Activated CD4-positive, alpha-beta T cell treated with anti-CD3 and anti-CD28 coated beads for 48 hours (primary cell): ENCODE results near the gene SPRR1B.
"Not testable (repeated sequence)": the region's sequence is repeated elsewhere in the genome, so short reads cannot be mapped to it uniquely, and the experiment has no call there.

Experiments used
- DNase-seq: peaks from one replicate; pipeline ENCODE4 v3.0.0-alpha.2; 2020

The SPRR1B gene, protein sequence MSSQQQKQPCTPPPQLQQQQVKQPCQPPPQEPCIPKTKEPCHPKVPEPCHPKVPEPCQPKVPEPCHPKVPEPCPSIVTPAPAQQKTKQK

DNA sequence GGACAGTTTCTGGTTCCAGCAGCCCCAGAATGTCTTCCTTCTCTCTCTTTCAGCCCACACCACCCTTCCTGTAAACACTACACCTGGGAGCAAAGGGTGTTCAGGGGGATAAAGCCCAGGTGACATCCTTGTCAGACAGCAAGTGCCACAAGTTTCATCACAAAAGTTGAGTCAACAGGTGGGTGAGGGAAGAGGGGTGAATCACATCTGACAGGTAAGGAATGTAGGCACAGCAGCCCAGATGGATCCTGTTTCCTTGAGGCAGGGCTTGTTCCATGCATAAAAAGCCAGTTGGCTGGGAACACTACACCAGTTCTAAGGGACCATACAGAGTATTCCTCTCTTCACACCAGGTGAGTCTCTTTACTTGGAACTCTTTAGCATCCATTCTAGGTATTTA lies at the start of gene SPRR1B:
SPRR1B (plus strand) TSS at position 309 of the 400 bp plus-strand sequence. CDS start 1,143 bp downstream, outside the sequence.
- no peak for DNase-seq

DNA sequence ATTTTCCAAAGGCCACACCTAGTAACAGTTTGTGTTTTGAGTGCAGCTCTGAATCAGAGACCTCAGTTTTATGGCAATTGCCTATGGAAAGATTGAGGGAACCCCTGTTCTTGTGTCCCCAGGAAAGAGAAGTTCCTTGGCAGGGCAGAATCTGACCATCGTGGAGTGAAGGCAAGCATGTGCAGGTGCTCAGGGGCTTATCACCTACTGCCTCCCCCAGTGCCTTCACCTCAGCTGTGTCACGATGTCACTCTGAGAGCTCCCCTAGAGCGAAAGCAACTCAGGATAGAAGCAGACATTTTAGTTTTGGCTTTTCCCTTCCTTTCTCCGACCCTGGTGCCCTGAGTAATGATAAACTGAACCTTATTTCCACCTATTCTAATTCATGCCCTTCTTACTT lies 48.9 kb upstream of the SPRR1B start:
- DNase-seq: no peak

DNA sequence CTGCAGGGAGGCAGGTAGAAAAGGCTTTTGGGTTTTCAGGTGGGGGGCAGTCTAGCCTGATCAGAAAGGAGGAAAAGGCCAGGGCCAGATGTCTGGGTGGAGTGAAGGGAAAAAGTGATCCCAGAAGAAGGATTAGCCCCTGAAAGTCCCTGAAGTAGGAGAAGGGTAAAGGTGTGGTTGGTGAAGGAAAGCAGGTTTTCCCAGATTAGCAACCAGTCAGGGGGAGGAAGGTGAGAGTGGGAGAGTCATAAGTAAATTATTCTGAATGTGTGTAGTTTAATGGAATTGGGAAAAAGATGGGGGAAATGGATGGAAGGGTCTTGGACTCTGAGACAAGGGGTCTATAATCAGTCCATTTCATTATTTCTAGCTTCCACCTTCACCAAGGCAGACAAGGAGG lies 47.8 kb upstream of the SPRR1B start:
- DNase-seq: no peak

DNA sequence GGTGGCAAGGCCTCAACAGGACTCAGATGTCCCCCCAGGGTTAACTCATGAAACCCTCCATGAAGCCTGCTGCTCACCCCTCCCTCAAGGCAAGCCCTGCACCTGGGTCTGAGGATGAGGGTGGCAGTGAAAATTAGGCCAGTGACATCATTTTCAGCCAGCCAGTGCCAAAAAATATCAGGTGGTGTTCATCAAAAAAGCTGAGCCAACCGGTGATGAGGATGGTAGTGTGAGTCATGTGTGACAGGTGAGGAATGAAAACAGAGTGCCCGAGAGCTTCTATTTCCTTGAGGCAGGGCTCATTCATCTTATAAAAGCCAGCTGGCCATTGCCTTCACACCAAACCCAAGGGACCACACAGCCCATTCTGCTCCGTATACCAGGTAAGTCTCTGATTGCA lies 47.3 kb upstream of the SPRR1B start, which contains the start of gene SPRR1A:
SPRR1A (plus strand) TSS at position 339 of the 400 bp plus-strand sequence. CDS start 1,150 bp downstream, outside the sequence.
- no peak for DNase-seq

DNA sequence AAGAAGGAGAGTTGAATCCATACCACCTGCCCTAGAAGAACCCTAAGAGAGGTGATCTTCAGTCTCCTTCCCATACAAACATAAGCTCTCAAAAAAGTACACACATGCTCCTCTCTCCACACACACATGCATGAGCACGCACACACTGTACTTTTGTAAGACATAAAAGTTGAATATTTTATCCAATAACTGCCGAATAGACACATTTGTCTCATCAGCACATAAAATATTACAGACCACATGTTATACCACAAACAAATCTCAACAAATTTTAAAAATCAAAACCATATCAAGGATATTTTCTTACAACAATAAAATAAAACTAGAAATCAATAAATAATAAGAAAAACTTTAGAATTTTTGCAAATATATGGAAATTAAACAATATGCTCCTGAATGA lies 44.4 kb upstream of the SPRR1B start:
- no peak for DNase-seq

DNA sequence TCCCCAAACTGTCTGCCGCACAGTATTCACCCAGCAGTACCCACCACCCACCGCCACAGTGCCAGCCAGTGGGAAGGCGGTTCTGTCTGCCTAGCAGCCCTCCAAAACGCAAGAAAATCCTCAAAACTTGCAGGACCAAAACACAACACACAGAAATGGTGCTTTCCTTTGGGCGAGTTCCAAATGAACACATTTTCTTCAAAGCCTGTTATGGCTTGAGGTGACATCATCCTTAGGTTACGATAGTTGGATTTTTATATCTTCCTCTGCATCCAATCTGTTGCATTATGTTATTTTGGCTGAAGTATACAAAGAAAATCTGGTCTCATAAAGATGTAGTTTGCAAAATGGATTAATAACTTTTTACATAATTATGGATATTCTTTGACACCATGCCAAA lies 37.8 kb upstream of the SPRR1B start:
- DNase-seq: no peak

DNA sequence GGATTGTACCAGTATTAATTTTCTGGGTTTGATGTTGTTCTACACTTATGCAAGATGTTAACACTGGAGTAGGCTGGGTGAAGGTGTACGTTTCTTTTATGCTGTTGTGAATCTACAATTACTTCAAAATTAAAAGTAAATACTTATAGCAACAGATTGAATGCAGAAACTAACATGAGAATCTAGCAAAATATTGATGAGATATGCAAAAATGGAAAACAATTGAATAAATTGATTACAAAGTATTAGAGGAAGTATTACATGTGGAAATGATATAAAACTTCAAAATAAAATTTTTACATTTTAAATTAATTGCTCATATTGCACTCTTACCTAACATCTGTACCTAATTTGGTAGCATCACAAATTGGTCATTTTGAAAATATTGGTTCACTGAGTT lies 35.2 kb upstream of the SPRR1B start:
- no peak for DNase-seq

DNA sequence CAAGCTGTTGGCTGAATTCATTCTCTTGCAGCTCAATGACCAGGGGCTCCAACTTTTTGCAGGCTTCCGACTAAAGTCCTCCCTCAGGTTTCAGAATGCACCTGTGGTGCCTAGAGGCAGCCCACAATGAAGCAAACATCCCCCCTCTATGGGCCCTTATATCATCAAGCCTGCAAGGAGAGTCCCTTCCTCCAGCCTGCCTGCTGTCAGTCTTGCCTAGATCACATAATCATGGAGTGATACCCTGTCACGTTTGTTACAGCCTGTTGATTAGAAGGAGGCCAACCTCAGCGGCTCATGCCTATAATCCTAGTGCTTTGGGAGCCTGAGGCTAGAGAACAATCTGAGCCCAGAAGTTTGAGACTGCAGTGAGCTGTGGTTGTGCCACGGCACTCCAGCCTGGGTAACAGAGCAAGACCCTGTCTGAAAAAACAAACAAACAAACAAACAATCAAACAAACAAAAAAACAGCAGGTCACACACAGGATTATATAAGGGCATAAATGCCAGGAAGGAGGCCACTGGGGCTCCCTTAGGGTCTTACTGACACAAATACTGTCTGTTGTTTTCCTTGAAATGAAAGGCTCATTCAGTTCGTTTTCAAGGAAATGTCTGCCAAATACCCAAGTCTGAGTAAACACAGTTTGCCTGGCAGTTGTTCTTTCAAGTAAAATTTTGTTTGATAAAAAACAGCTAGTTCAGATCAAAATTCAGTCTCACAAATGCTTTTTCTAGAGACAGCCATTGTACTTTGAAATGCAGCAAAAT lies 34.2 kb upstream of the SPRR1B start:
- no peak for DNase-seq

DNA sequence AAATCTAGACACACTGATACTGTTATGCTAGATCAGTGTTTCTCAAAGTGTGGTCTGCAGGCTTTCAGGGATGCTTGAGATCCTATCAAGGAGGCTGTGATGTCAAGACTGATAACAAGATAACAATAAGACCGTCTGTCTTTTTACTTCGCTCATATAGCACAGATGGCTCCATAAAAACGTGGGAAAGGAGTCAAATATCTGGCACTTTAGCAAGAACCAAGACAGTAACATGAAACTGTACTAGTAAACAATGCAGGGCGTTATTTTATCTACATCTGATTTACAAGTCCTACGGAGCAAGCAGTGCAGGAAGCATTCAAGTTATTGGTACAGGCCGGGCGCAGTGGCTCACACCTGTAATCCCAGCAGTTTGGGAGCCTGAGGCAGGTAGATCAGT lies 33.1 kb upstream of the SPRR1B start:
- DNase-seq: no peak

DNA sequence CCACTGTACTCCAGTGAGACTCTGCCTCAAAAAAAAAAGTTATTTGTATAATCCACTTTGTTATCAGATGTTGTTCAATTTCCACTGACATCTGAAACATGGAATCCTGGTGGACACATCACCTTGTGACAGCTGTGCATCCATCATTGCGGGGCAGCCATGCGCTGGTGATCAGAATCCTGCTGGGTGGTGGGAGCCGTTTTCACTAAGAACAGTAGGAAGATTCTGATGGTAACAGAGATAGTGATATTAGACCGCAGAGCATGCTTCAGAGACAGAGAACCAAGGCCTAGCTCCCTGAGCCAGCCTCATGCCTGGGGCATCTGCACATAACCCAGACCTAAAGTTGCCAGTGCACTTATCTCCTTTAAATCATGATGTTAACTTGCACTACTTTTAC lies 32.5 kb upstream of the SPRR1B start:
- no peak for DNase-seq

DNA sequence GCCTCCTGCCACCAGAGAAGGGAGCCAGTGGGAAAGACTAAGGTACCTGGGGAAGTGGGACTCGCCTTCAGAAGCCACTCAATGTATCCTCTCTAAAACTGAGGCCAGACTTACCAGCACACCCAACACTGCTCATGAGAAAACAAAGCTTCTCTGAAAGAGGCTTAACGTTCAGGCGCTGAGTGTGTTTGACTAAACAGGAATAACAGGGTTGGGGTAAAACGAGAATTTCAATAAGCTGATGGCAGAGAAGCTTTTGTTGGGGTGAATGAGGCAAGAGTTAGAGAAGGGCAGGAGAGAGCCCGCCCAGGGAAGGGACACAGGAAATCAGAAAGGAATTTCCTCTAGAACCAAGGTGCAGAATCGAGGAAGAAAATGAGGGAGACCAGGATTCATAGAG lies 31.2 kb upstream of the SPRR1B start:
- no peak for DNase-seq

DNA sequence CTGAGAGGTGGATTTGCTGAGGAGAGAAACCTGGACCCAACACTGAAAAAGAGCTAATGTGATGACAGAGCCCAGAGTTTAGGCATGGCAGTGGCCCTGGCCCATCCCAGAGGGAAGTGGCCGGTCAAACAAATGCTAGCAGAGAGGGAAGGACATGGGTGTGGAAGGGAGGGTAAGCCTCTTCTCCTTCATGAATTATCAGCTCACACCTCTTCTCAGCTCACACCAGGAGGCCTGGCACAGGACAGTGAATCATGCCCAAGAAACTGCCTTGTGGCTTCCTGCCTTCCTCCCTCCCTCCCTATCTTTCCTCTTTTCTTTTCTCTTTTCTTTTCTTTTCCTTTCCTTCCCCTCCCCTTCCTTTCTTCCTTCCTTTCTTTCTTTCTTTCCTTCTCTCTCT lies 30.7 kb upstream of the SPRR1B start:
- no peak for DNase-seq

DNA sequence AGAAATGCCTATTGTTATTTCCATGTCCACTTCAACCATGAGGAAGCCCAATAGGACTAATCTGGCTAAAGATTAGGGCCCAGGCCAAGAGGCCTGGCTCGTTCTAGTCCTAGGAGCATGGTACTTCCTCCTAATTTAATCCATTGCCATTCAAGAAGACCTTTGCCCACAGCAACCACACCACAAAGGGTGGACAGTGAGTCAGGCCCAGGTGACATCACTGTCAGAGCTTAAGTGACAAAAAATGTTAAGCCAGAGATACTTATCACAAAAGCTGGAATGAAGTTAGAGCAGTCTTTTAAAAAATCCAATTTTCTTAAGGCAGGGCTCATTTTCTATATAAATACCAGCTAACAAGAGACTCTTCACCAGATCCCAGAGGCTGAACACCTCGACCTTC lies 29.6 kb upstream of the SPRR1B start, which contains the start of gene SPRR3:
SPRR3 (plus strand) TSS at position 368 of the 400 bp plus-strand sequence. CDS start 1,272 bp downstream, outside the sequence.
- DNase-seq: no peak

DNA sequence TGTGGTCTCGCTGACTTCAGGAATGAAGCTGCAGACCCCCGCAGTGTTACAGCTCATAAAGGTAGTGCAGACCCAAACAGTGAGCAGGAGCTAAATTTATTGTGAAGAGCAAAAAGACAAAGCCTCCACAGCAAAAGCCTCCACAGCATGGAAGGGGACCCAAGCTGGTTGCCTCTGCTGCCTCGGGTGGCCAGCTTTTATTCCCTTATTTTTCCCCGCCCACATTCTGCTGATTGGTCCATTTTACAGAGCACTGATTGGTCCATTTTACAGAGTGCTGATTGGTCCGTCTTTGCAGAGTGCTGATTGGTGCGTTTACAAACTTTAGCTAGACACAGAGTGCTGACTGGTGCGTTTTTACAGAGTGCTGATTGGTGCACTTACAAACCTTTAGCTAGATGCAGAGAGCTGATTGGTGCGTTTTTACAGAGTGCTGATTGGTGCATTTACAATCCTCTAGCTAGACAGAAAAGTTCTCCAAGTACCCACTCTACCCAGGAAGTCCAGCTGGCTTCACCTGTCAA lies 19.7 kb upstream of the SPRR1B start:
- DNase-seq: not testable (repeated sequence)

DNA sequence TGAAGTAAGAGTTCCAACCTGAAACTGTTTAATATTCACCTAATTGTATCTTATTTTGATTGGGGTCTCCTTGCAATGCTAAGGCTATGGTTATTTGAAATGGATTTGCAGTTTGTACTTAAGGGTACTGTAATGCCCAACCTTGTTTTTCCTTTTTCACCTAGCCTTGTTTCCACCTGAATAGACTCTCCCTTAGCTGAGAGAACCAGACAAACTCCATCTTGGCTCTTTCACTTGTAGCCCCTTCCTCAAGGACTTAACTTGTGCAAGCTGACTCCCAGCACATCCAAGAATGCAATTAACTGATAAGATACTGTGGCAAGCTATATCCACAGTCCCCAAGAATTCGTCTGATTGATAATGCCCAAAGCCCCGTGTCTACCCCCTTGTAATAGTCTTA lies 9.2 kb upstream of the SPRR1B start:
- not testable (repeated sequence) for DNase-seq

DNA sequence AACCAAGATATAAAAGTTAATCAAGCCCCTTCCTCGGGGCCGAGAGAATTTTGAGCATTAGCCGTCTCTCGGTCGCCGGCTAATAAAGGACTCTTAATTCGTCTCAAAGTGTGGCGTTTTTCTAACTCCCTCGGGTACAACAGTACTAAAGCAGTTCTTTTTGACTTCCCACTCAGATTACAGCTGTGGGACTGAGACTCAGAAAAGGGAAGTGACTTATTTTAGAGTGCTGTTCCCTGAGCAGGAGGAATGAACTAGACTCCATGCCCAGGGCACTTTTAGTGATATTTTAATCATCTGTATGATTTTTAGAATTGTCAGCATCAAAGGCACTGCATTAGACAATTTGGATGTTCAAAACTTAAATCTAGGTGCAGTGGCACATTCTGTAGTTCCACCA lies 8.7 kb upstream of the SPRR1B start:
- not testable (repeated sequence) for DNase-seq

DNA sequence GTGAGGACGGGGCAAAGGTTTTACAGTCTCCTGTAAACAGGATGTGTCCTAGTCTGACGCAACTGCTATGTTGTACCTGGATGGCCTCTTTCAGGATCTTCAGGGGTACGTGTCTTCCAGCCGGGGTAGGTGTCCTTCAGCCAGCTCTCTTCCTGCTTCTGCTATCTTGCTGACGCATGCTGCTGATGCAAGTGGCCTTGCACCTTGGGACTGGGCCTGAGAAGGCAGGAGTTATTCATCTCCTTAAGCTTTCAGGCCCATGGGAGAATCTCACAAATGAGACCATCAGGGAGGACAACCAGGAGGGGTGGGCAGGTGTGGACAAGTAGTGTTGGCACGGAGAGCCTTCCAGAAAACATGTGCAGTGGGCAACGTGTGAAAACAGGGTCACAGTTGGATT lies 7.9 kb upstream of the SPRR1B start:
- no peak for DNase-seq

DNA sequence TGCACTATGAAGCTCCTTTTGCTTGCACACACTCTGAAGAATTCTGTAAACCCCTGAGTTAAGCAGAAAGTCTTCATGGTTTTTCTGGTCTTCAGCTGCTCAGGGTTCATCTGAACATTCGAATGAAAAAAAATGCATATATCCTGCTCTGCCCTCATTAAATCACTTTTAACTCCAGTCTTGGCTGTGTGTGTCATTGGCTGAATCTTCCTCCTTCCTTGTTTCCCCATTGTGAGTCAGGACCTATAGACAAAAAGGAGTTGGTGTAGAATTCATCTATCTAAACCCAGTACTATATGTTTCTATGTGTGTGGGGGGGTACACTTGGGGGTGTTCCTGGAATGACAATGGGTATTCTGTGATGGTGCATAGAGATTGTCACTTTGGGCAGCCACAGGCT lies 6.6 kb upstream of the SPRR1B start:
- no peak for DNase-seq

DNA sequence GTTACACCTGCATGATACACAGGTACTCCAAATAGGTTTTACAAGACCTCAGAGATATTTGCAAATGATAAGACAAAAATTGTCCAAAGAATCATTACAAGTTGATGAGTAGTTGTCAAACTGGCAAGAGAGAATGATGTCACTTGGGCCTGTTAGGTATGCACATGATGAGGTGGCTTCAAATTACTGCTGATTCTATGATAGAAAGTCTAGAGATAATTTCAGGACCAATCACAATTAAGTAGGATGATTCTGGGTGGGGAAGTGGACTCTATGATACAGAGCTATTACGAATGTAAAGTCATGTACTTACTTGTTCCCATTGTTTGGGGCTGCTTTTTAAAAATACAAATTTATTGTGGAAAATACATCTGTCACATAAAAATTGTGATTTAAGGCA lies 5.2 kb upstream of the SPRR1B start:
- no peak for DNase-seq

DNA sequence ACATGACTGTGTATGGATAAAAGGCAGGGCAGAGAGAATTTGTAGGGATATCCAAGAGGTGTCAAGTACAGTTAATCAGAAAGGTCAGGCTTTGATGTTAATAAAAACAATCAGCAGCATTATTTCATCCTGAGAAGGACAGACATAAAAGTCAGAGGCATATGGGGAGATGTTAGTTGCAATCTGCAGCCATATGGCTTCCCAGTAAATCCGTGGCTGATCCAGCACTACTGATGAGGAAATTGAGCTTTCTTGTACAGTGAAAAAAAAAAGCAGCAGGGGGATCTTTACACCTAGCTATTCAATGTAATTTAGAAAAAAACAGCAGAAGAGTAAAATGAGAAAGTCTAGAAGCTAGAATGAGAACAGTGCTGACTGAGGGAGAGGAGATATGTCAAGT lies 2.2 kb upstream of the SPRR1B start:
- no peak for DNase-seq

DNA sequence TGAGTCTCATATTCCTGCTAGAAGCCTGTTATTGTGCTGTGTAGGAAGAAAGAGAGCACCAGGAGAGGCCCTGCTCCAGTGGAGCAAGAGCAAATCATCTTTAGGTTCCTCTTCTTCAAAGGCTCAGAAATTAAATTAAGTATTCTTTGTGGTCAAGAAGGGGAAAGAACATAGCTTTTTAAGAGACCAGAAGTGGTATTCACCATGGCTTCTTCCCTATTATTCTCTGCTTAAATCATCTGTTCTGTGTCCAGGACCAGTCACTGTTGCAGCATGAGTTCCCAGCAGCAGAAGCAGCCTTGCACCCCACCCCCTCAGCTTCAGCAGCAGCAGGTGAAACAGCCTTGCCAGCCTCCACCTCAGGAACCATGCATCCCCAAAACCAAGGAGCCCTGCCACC lies 1.1 kb downstream of the SPRR1B start:
- DNase-seq: no peak

DNA sequence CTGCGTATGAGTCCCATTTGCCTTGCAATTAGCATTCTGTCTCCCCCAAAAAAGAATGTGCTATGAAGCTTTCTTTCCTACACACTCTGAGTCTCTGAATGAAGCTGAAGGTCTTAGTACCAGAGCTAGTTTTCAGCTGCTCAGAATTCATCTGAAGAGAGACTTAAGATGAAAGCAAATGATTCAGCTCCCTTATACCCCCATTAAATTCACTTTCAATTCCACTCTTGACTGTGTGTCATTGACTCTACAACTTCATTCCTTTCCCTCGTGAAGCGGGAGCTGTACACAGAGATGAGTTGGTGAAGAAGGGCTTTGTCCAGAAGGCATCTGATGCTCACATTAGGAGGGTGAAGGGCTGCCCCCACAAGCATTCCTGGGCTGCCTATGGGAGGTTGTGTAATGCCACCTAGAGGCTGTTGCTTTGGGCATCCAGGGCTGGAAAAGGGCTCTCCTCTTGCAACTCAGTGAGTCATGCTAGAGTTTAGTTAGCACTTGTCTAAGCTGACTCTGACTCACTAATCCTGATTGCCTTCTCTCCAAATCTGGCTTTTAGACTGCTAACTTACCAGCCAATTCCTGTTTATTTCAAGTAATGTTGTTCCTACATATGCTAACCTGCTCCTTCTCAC lies 1.8 kb downstream of the SPRR1B start:
- DNase-seq: no peak

DNA sequence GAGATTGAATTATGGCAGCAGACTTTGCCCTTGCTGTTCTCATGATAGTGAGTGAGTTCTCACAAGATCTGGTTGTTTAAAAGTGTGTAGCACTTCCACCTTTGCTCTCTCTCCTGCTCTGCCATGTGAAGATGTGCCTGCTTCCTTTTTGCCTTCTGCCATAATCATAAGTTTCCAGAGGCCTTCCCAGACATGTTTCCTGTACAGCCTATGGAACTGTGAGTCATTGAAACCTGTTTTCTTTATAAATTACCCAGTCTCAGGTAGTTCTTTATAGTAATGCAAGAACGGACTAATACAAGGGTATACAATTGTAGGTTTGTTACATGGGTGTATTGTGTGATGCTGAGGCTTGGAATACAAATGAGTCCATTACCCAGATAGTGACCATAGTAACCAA lies 4.2 kb downstream of the SPRR1B start:
- DNase-seq: no peak
